Measurements from ENCODE around the gene TBX4.

The TBX4 gene

DNA sequence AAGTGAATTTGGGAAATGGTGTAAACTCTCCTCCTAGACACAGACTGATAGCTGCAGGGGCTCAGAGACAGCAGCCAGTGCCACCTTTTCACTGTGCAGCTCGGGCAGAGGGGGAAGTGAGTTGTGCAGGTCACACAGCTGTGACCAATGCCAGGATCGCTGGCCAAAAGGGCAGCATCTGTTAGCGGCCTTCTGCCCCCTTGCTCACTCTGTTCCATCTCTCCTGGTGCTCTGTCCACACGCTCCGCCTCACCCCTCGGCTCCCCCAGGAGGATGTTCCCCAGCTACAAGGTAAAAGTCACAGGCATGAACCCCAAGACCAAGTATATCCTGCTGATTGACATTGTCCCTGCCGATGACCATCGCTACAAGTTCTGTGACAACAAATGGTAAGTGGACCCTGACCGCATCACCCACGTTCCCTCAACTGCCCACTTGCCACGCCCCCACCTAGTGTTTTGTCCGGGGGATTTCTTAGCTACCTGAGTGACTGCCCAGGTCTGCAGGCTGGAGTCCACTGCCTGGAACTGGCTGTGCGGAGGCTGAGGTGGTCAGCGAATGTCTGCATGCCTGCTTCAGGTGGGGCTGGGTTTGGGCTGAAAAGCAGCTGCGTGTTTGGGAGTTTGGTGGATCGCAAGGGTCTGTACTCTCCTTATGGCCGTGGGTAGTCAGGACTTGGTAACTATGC lies 13.5 kb downstream of the TBX4 start:
- no peak for DNase-seq (ENCODE audit: low read depth)

DNA sequence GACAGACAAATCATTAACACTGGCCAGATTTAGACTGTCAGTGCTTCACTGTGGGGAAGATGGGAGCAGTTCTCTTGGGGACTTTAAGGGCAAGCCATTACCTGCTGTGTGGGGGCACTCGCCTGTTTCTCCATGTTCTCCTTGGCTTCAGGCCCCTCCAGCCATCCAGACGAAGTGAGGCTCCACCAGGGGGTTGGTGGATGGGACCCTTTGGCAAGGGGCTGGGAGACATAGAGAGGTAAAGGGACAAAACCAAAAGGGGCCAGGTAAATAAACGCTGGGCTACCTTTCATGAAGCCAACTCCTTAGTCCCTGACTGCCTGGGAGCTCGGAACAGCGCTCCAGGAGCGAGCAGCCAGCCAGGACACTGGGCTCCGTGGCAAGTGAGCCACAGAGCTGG lies 14.0 kb downstream of the TBX4 start:
- DNase-seq (ENCODE audit: low read depth), result no peak

DNA sequence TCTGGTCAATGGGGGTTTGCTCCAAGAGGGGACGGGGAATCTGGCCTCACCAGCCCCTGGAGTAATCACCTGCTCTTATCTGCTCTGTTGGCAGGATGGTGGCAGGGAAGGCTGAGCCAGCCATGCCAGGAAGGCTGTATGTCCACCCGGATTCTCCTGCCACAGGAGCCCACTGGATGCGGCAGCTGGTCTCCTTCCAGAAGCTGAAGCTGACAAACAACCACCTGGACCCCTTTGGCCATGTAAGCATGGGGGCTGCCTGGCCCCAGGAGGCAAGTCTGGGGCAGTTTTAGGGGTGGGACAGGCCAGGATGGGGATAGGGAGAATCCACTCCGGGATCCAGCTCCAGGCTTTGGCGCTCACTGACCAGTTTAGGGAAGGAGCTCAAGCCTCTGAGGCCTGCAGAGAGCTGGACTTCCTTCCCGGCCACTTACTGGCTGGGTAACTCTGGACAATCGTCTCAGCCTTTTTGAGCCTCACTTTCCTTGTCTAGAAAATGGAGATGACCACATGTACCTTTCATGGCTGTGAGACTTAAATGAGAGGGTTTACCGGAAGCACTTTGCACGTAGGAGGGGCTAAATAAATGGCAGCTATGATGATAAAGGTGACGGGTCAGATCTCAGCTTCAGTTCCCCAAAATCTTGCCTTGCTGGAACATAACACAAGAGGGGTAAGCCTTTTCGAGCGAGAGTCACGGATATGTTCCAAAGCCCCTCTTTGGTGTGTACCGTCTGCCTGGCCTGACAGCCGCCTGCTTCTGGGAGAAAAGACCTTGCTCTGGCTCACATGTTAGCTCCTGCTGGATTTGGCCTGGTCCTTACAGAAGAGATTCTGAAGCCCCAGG lies 15.4 kb downstream of the TBX4 start:
- DNase-seq (ENCODE audit: low read depth), result peak; percentile 42

DNA sequence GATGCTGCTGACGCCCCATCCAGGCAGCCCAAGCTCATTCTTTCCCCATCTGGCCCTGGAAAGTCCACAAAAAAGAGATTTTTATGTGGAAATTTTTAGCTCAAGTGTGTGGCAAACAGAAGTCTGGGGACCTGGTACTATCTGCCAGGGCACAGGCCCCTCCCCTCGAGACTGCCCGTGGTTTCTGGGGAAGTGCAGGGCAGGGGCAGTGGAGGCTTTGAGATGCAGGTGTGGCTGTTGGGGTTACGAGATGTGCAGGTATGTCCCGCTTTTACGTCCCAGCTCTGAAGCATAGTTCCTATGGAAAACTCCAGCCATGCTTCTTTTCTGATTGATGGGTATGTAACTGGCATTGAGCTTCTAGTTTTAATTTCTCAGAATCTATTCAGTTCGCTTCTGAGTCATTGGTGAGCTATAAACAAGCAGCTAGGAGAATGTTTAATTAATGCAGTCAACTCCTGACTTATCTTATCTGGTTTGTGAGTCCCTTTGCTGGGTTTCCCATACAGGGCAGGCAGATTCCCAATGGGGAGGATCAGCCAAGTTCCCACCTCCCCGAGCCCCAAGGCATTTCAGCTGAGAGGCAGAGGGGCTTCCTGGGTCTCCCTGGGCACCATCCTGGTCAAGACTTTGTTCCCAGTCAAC lies 16.2 kb downstream of the TBX4 start:
- DNase-seq (ENCODE audit: low read depth), result no peak

DNA sequence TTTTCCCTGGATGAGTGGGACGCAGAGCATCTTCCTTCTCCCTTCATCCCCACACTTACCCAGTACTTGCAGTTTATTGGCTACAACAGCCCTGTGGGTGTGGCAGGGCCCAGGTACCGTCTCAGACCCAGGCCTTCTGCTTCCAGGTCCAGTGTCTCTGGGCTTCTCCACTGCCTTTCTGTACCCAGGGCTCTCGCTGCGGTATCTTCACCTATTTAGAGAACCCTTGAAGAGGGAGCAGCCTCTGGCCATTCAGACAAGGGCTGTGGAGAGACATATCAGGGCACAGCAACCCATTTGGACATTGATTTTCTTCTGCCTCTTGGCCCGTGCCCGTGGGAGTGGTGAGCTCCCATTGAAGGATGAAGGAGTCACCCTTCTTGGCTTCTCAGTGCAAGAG lies 17.3 kb downstream of the TBX4 start:
- no peak for DNase-seq (ENCODE audit: low read depth)

DNA sequence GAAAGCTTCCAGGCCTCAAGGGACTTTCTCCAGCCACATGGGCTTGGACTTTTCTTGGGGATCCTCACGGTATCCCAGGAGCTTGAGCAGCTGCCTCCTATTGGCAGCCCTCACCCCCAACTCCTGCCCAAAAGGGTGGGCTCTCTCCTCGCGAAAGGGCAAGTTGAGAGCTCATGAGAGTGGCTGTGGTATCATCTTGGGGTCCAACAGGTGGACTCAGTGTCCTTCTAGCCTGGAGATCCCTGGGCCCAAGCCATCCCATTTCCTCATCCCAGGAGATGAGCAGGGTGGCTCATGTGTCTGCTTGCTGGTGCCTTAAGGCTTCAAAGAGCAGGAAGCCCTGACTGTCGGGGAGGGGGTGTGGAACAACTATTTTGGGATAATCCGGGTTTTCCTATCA lies 17.7 kb downstream of the TBX4 start:
- no peak for DNase-seq (ENCODE audit: low read depth)

DNA sequence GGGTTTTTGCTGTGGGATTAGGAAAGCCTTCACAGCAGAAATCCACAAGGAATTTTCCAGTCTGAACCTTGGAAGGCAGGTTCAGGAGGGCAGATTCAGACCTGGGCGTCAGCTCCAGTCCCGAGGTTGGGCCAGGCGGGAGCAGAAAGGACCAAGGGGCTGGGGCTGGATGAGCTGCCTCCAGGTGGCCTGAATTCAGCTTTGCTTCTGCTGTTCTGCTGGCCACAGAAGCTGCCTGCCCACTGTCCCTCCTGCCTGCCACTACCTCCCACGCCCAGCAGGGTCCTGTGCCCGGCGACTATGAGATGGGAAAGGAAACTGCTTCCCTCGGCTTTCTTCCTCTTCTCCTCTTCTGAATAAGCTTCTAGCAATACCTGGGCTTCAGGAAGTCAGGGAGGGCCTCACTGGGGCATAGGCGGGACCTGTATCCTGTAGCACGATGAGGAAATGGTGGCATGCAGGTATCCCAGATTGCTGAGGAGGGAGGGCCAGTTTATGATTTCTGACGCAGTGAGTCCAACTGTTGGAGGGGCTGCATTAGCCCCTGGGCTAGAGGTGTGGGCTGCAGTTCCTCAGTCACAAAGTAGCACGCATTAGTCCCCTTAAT lies 18.4 kb downstream of the TBX4 start:
- no peak for DNase-seq (ENCODE audit: low read depth)

DNA sequence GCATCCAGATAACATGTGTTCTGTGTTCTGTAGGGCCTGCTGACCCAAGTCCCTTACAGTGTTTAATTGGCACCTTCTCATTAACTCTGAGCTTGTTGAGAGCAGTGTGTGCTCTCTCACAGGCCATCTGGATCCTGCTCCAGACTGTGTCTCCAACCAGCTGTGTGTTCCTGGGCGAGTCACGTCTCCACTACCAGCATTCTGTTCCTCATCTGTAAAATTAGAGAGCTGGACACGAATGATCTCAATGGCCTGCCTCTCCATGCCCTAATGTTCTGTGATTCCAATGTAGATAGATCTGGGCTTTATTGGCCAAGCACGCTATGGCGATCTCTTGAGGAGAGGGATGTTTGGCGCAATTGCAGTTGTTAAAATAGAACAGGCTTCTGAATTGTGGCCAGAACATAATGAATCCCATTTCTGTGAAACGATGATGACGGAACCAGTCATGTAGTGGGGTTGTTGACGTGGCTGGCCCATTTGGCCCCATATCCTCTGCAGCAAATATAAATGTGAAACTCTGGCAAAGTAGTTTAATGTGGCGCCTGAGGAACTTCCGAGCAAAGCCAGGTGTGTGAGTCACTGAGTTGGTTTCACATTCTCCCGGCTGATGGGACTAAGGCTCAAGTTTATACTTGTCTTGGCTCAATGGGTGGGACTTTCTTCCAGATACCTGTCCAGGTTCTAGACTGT lies 22.2 kb downstream of the TBX4 start:
- DNase-seq (ENCODE audit: low read depth), result no peak

DNA sequence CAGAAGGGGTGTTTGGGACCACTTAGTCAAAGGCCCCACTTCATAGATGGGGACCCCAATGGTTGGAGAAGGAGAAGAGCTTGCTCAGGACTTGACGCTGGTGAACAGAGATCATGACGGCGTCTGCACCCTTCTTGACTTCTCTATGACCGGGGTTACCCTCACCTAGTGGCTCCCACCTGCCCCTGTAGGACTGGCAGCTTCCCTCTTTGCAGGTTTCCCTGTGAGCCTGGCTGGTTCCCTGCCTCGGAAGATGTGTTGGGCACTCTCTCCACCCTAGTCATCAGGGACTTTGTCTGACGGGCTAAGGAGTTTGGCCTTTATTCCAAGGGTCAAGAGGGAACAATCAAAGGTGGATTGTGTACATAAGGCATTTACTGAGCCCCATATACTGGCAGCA lies 22.7 kb downstream of the TBX4 start:
- DNase-seq (ENCODE audit: low read depth), result no peak

DNA sequence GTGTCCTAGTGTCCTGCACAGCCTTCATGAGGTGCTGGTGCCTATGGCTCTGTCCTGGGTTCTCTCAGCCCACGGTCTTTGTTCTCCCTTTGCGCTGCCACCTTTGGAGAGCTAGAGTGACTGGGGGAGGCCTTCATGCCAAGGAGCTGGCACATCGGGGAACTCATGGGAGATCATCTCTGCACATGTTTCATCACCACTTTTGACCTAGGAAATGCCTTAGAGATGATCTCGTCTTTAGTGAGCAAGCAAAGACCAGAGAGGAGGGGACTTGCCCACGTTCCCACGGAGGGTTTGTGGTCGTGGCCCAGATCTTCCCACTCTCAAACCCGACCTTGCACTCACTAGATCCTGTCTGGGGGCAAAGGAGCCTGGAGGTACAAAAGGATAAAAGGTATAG lies 23.5 kb downstream of the TBX4 start:
- no peak for DNase-seq (ENCODE audit: low read depth)

DNA sequence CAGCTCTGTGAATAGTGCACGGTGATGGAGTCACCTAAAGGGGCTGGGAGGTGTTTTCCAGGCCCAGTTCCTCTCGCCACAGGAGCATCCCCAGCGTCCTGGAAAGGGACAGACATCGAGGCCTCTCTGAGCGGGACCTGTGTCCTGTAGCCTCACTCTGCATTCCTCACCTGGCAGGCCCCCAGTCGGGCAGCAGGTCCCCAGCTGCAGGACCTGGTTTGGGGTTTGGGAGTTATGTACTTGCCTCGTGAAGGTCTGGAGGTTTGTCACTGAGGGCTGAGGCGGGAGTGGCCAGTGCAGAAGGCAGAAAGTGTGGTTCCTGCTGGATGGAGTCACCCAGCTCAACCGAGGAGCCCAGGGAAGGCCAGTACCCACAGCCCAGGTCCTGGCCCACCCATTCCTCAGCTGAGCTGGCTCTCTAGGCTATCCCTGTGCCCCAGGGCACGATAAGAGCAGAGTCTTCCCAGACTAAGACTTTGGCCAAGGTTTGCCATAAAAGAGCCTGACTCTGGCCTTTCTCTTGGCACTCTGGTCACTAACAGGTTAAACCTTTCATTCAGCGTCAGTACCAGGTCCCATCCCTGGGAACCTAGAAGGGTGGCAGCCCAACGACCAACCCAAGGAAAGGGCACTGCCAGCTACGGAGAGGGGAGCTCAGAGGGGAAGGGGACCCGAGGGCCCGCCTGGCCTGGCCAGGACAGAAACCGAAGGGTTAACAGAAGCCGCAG lies 24.4 kb downstream of the TBX4 start:
- DNase-seq (ENCODE audit: low read depth), result no peak

DNA sequence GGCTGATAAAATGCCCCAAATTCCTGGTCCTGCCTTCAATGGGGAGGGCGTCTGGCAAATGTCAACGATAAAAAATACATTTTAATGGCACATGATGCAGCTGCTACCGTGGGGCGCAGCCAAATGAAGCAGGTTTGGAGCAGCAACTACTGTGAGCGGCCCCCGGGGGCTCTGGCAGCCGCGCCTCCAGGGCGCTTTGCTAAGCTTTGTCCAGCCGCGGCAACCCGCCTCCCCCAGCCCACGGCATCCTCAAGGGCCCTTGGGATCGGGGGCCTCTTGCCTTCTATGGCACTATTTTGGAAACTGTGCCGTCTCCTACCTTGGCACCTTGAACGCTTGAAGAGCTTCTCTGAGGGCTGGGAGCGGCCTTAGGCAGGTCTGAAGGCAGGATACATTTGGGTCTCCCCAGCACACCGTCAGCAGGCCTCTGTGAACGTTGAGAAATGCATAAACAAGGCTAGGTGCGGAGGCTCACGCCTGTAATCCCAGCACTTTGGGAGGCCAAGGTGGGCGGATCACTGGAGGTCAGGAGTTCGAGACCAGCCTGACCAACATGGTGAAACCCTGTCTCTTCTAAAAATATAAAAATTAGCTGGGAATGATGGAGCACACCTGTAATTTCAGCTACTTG lies 25.1 kb downstream of the TBX4 start:
- no peak for DNase-seq (ENCODE audit: low read depth)

DNA sequence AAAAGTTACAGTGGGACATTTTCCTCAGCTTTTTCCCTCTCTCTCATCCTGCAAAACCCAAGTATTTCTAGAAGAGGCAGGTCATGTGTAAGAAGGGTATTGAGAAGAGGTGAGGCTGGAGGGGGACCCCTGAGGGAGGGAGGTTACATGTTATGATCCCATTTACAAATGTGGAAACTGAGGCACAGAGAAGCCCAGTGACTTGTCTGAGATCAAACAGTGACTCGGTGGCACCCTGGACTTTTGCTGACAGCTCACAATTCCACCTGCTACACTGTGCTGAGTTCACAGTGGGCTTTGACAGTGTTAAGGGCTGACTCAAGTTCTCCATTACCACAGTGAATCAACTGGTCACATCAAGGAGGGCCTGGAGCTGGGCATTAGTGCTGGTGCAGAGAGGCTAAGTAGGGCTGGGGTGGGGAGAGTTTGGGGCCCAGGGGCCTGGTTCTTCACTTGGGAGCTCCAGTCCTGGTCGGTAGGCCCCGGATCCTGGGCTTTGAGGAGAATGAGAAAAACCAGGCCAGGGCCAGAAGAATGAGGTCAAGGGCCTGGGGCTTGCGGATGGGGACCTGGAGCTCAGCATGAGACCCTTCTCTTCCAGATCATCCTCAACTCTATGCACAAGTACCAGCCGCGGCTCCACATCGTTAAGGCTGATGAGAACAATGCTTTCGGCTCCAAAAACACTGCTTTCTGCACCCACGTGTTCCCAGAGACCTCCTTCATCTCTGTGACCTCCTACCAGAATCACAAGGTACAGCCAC lies 26.0 kb downstream of the TBX4 start:
- DNase-seq (ENCODE audit: low read depth), result no peak

DNA sequence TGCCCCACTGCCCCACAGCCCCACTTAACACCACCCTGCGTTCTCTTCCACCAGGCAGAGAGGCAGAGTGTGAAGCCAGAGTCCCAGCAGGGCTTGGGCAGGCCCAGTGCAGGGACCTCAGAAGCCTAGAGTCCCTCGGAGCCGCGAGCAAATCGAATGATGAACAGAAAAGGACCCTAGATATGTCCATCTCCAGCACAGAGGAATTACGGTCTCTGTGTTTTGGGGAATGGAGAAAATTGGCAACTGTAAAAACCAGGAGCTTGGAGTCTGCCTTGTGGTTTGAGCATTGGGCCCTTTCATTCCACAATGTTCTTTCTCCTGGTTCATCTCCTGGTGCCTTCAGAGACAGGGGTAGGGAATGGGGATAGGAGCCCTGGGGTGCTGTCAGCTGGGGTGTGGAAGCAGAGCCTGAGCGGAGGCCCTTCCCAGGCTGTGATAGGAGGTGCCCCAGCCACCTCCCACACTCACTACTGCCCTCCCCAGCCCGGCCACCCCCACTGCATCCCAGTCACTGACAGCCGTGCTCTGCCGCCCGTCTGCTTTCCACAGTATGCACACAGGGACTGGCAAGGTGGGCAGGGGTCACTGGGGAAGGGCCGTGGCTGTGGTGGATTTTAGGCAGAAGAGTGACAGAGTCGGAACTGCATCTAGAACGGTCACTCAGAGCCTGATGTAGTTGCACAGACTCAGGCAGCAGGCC lies 26.7 kb downstream of the TBX4 start:
- DNase-seq (ENCODE audit: low read depth), result no peak

DNA sequence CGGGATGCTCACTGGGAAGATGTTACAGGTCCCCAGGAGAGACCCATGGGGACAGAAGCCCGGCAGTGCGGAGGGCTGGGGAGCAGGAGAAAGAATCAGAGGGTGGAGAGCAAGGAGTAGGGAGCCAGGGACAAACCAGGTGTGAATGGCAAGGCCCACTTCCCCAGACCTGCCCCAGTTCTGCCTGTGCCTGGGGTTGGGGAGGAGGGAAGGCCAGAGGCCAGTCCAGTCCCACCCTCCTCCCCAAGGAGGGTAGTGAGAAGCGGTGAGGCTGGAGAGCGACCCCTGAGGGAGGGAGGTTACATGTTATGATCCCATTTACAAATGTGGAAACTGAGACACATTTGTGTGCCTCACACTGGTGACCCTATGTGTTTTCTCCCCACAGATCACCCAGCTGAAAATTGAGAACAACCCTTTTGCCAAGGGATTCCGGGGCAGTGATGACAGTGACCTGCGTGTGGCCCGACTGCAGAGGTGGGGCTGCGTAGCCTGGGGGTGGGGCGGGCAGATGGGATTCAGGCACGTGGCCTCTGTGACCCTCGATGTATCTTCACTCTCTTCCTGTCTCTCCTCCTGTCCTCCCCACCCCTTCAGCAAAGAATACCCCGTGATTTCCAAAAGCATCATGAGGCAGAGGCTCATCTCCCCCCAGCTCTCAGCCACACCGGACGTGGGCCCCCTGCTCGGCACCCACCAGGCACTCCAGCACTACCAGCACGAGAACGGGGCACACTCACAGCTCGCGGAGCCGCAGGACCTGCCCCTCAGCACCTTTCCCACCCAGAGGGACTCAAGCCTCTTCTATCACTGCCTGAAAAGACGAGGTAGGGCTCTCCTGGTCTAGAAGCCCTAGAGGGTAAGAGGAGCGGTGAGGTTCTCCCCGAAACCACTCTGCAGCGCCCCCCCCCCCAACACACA lies 27.5 kb downstream of the TBX4 start:
- no peak for DNase-seq (ENCODE audit: low read depth)

DNA sequence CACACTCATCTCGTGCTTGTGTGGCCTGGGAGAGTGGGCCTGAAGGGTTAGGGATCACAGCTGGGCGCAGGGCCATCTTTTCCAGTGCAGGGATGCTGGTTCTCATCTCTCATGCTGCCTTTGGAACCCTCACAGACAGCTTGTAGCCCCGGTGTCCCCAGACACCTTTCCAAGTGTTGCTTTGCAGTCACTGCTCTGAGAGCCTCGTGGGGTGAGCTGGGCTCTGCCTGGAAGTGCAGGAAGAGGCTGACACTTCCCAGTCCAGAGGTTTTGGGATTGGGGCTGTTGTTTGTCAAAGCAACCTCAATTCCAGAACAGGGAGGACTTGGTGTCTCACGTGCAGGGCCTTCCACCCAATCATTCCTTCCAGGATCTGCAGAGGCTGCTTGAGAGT lies 28.2 kb downstream of the TBX4 start:
- DNase-seq (ENCODE audit: low read depth), result no peak

DNA sequence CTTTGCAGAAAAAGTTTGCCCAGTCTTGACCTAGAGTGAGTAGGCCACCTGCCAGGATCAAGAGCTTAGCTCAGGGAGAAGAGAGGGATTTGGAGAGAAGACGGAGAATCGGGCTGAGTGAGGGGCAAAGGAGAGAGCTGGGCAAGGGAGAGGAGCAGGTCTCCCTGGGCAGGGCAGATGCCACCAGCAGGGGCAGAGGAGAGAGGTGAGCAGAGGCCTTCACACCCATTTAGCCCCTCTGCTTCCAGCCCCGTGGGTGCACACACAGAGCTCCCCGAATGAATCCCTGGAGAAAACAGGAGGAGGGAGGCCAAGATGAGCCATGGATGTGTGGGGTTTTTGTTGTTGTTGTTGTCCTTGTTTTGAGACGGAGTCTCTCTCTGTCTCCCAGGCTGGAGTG lies 29.2 kb downstream of the TBX4 start:
- DNase-seq (ENCODE audit: low read depth), result no peak

DNA sequence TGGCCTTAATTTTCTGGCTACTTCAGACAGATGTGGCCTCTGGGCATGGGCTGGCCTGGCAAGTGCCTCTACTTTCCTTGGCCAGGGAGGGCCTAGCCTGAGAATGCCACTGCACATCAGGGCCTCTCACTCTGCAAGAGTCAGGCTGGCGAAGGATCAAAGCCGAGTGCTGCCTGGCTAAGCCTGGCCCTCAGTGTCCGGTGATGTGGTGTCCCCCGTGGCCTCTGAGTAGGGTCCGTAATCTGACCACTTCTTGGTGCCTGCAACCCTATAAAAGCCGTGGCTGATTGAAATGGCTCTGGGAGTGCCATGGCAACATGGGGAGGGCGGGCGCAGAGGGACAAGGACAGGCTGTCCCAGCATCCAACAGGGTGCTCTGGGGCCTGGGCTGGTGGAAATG lies 30.2 kb downstream of the TBX4 start:
- no peak for DNase-seq (ENCODE audit: low read depth)

DNA sequence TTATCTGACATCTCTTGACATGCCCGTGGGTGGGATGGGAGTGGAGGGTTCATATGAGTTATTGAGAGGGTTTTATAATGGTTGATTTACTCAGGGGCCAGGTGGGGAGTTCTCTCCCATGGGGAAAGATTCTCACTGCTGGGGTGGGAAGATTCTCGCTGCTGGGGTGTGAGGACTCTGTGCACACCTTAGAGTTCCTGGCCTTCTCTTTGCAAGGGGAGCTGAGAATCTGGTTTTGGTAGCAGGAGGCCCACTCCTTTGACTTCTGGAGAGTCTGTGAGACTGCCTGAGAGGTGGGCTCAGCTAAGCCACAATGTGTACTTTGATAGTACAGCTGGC lies 31.5 kb downstream of the TBX4 start:
- DNase-seq (ENCODE audit: low read depth), result no peak
